NCI-H1417 (cell line): ENCODE results near the gene PRRG4.
A peak's percentile ranks its signal among the peaks of the same experiment; 100 is the strongest.
"Not testable (repeated sequence)": the region's sequence is repeated elsewhere in the genome, so short reads cannot be mapped to it uniquely, and the experiment has no call there.

Source experiments
- DNase-seq, 3 experiments: peaks; one replicate each; lab custom pipeline; 2025; lab: John Stamatoyannopoulos, UW

PRRG4 gene

GRCh38 chr11:32829680-32830412 is at the start of gene PRRG4:
PRRG4 (plus strand) TSS chr11:32829927; CDS start chr11:32830530, 603 bp downstream.
- peak; percentile 63 to 84 (median 69) for DNase-seq

GRCh38 chr11:32780839-32781238 is 48.9 kb upstream of the PRRG4 start:
- not testable (repeated sequence) for DNase-seq

- no peak for DNase-seq
Measured at GRCh38 chr11:32781721-32782120, 48.0 kb upstream of the PRRG4 start.

GRCh38 chr11:32785262-32785661 is 44.5 kb upstream of the PRRG4 start:
- DNase-seq: no peak

GRCh38 chr11:32786811-32787210 is 42.9 kb upstream of the PRRG4 start:
- DNase-seq: peak in 2 of 3 experiments; percentile 76 to 97

- DNase-seq: no peak
Measured at GRCh38 chr11:32790916-32791315, 38.8 kb upstream of the PRRG4 start.

- no peak for DNase-seq
Measured at GRCh38 chr11:32792111-32792947, 37.4 kb upstream of the PRRG4 start.

GRCh38 chr11:32792948-32793475 is 36.7 kb upstream of the PRRG4 start:
- peak; percentile 59 to 80 (median 74) for DNase-seq

- DNase-seq: no peak
Measured at GRCh38 chr11:32794439-32794838, 35.3 kb upstream of the PRRG4 start, which contains the start of gene CCDC73. CCDC73 (minus strand) TSS chr11:32794662; CDS start chr11:32760243, 34,419 bp downstream.

GRCh38 chr11:32796425-32796824 is 33.3 kb upstream of the PRRG4 start:
- DNase-seq: no peak

GRCh38 chr11:32809313-32809712 is 20.4 kb upstream of the PRRG4 start:
- peak; percentile 54 to 83 (median 74) for DNase-seq

- no peak for DNase-seq
Measured at GRCh38 chr11:32817181-32817851, 12.4 kb upstream of the PRRG4 start.

- DNase-seq: no peak
Measured at GRCh38 chr11:32817852-32818183, 11.9 kb upstream of the PRRG4 start.

- no peak for DNase-seq
Measured at GRCh38 chr11:32819187-32819586, 10.5 kb upstream of the PRRG4 start.

GRCh38 chr11:32820497-32820896 is 9.2 kb upstream of the PRRG4 start:
- no peak for DNase-seq

- peak in 1 of 3 experiments; percentile 54 for DNase-seq
Measured at GRCh38 chr11:32821517-32821916, 8.2 kb upstream of the PRRG4 start.

- DNase-seq: no peak
Measured at GRCh38 chr11:32821917-32822560, 7.7 kb upstream of the PRRG4 start.

- DNase-seq: not testable (repeated sequence)
Measured at GRCh38 chr11:32823617-32824016, 6.1 kb upstream of the PRRG4 start.

- DNase-seq: no peak
Measured at GRCh38 chr11:32826113-32826512, 3.6 kb upstream of the PRRG4 start.

GRCh38 chr11:32827276-32827675 is 2.5 kb upstream of the PRRG4 start:
- DNase-seq: no peak

GRCh38 chr11:32829157-32829679 is 509 bp upstream of the PRRG4 start:
- no peak for DNase-seq

- peak in 2 of 3 experiments; percentile 13 to 34 for DNase-seq
Measured at GRCh38 chr11:32830413-32830738, 649 bp downstream of the PRRG4 start.
